ENCODE data around the gene PTPDC1.
"Not testable (repeated sequence)": the region's sequence is repeated elsewhere in the genome, so short reads cannot be mapped to it uniquely, and the experiment has no call there.

Gene PTPDC1

GRCh38 chr9:94084314-94084713, at the start of gene PTPDC1:
PTPDC1 (plus strand) TSS chr9:94084464; CDS start chr9:94084531, 67 bp downstream.
- DNase-seq = no peak

GRCh38 chr9:94034511-94034910, 49.8 kb upstream of the PTPDC1 start:
- DNase-seq = no peak

GRCh38 chr9:94039786-94040185, 44.5 kb upstream of the PTPDC1 start:
- no peak for DNase-seq

- no peak for DNase-seq
These were observed 41.5 kb upstream of the PTPDC1 start for GRCh38 chr9:94042516-94043360.

- DNase-seq = no peak
These were observed 29.5 kb upstream of the PTPDC1 start for GRCh38 chr9:94054716-94055115.

- no peak for DNase-seq
These were observed 27.8 kb upstream of the PTPDC1 start for GRCh38 chr9:94056442-94056974.

- DNase-seq = no peak
These were observed 26.3 kb upstream of the PTPDC1 start for GRCh38 chr9:94057918-94058317.

GRCh38 chr9:94061864-94062263, 22.4 kb upstream of the PTPDC1 start:
- no peak for DNase-seq

- peak; percentile 83 for DNase-seq
These were observed 18.7 kb upstream of the PTPDC1 start for GRCh38 chr9:94065535-94065961.

GRCh38 chr9:94068257-94068656, 16.0 kb upstream of the PTPDC1 start:
- no peak for DNase-seq

GRCh38 chr9:94076557-94076956, 7.7 kb upstream of the PTPDC1 start:
- DNase-seq = no peak

- DNase-seq = no peak
These were observed 6.2 kb upstream of the PTPDC1 start for GRCh38 chr9:94078086-94078485.

GRCh38 chr9:94079236-94079635, 5.0 kb upstream of the PTPDC1 start:
- DNase-seq = no peak

GRCh38 chr9:94080249-94080648, 4.0 kb upstream of the PTPDC1 start:
- no peak for DNase-seq

GRCh38 chr9:94081435-94081834, 2.8 kb upstream of the PTPDC1 start:
- no peak for DNase-seq

GRCh38 chr9:94081864-94082463, 2.3 kb upstream of the PTPDC1 start:
- no peak for DNase-seq

GRCh38 chr9:94082553-94082952, 1.7 kb upstream of the PTPDC1 start:
- DNase-seq = no peak

- DNase-seq = no peak
These were observed 1.3 kb upstream of the PTPDC1 start for GRCh38 chr9:94082956-94083355.

GRCh38 chr9:94083384-94083783, 880 bp upstream of the PTPDC1 start:
- no peak for DNase-seq

- no peak for DNase-seq
These were observed 887 bp downstream of the PTPDC1 start for GRCh38 chr9:94085062-94085639.

- DNase-seq = no peak
These were observed 2.5 kb downstream of the PTPDC1 start for GRCh38 chr9:94086486-94087345.

GRCh38 chr9:94094219-94095145, 10.2 kb downstream of the PTPDC1 start:
- not testable (repeated sequence) for DNase-seq
